ENCODE data around the gene RNF220.

RNF220 gene

DNA sequence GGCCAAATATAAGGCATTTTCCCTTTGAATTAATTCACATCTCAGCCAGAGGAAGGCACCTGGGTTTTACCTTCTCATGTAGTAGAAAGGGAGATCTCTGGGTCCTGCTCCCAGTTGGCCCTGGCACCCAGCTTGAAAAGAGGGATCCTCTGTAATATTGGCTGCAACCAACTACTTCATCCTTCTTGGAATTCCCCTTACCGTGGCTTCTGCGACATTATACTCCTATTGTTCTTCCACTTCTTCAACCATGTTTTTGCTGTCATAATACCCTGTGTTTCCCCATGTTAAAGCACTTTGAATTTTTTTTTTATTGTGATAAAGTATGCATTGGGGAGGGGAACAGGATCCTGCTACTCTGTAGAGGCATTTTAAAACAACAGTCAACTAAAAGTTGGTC is 26.8 kb downstream of the RNF220 start:
- DNase-seq (ENCODE audit: low read depth in 2 of 2): no peak

DNA sequence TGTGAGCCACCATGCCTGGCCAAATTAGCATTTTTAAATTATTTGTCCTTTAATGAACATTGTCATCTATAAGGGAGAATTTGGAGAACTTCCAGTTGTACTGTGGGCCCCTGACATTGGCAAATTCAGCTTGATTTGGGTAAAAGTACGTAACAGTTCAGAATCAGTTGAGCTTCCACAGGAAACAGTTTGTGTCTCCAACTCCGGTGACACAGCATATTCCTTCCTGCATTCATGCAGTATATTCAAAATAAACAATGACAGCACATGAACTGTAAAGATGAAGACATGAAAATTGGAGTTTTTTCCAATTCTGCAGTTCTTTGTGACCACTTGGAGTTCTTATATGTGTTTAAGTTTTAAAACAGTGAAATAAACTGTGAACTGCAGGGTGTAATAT is 28.2 kb downstream of the RNF220 start:
- no peak for DNase-seq (ENCODE audit: low read depth in 2 of 2)

DNA sequence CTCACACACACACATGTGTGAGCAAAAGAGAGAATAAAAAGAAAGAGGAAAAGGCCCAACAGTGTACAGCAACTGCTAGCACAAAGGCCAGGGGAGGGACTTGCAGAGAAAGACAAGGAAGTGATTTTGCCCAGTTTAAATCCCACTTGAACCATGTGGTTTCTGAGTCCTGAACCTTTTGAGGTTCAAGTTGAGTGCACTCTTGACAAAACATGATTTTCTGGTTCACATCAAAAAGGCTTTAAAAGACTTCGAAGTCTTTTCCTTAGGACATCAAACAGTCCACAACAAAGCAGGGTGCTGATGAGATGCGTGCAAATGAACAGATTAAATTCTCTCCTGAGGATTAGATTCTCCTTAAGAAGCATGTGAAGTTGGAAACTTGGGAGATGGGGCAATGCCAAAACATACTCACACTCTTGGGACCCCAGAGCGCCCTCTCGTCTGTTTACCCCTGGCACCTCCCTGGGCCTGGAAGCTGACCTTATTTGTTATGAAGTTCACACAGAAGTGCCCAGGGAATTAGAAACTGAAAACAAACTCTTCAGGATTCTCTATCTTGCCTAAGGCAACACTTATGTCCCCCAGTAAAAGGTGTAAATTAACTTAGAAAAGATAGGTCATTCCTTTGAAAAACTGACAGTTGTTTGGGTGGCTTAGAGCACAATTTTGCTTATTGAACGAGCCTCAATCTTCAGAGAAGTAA is 31.5 kb downstream of the RNF220 start:
- DNase-seq (ENCODE audit: low read depth in 2 of 2): no peak

DNA sequence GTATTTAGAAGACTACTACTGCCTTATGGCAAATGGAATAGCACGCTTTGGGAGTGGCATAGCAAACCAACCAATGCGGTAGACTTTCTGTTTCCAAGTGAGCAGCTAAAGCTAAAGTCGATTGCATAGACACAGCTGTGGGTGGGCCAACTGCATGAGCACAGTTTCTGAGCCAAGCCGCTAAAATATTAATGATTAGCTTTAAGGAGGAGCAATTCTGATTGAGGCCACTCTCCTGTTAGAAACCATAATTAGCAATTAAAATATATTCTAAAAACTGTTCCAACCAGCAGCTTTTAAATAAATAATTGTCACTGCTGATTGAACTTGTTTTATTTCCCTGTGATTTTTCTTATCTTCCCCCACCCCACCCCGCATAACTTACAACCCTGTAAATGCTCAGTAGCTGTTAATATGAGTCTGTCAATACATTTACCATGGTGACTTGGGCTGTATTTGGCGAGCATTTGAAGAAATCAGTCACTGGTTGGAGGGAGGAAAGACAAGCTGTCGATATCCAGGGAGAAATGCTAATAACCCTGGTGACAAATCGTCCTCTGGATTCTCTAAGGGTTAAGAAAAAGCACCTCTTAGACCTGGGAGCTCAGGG is 32.2 kb downstream of the RNF220 start:
- DNase-seq (ENCODE audit: low read depth in 2 of 2): no peak

DNA sequence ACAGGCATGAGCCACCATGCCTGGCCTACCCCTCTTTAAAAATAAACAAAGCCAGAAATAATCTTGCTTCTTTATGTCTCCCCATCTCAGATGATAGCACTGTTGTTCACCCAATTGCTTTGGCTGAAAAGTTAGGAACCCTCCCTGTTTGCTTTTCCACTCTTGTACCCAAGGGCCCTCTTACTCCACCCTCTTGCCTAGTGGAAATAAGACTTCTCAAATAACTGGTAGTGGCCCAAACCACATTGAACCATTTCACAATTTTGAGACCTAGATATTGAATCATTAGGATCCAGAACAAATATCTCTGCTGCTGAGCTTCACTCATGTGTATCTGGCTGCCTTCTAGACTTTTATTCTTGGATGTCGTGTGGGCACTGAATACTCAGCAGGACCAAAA is 37.7 kb downstream of the RNF220 start:
- DNase-seq (ENCODE audit: low read depth in 2 of 2): no peak

DNA sequence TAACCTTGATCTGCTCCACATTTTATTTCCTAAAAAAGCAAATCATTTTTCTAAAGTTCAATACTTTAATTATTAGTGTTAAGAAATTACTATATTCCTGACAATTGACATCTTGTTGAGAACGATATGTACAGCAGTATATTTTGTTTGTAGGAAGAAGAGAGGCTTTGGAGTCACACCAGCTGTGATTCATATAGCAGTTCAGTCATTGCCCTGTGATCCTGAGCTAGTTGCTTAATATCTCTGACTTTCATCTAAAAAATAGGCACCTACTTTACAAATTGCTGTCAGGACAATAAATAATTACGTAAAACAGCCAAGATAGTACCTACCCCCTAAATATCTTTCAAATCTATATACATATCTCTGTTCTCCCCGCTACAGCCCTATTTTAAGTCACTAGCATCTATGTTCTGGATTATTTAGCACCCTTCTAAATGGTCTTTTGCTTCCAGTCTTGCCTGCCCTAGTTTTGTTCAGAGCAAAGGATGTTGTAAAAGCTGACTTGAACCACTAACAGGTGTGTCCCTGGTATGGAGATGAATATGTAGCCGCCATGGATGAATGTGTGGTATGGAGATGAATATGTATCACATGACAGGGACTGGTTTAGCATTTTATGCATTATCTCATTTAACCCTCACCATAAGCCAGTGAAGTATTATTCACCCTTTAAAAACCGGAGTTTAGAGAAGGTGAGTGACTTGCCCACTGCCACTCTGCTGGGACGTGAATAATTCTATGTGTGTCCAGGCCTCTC is 42.2 kb downstream of the RNF220 start:
- DNase-seq (ENCODE audit: low read depth in 2 of 2): no peak

DNA sequence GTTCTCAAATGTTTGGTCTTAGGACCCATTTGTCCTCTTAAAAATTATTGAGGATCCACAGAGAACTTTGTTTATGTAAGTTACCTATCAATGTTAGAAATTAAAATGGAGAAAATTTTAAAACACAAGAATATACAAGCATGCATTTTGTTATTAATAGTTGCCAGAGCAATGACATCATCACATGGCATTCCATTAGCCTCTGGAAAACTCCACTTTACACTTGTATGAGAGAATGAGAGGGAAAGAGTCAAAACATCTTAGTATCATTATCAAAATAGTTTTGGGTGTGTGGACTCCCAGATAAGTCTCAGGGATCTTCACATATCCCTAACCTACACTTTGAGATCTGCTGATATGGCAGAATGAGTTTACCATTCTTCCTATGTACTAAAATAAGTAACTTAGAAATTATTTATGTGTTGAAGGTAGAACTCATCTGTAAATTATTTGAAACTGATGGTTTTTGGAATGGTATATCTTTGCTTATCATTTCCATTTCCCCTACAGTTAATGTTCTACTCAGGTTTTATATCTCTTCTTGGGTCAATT is 48.8 kb downstream of the RNF220 start:
- DNase-seq (ENCODE audit: low read depth in 2 of 2): no peak

DNA sequence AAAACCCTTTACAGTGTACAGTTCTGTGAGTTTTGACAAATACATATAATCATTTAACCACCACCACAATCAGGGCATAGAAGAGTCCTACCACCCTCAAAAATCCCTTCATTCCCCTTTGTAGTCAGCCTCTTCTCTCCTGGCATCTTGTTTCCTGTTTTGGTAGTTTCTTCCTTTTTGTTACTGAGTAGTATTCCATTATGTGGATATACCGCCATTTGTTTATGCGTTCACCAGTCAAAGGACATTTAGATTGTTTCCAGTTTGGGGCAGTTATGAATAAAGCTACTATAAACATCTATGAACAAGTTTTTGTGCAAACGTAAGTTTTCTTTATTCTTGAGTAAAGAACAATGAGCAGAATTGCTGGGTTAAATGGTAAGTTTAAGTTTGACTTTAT is 49.6 kb downstream of the RNF220 start:
- no peak for DNase-seq (ENCODE audit: low read depth in 2 of 2)

DNA sequence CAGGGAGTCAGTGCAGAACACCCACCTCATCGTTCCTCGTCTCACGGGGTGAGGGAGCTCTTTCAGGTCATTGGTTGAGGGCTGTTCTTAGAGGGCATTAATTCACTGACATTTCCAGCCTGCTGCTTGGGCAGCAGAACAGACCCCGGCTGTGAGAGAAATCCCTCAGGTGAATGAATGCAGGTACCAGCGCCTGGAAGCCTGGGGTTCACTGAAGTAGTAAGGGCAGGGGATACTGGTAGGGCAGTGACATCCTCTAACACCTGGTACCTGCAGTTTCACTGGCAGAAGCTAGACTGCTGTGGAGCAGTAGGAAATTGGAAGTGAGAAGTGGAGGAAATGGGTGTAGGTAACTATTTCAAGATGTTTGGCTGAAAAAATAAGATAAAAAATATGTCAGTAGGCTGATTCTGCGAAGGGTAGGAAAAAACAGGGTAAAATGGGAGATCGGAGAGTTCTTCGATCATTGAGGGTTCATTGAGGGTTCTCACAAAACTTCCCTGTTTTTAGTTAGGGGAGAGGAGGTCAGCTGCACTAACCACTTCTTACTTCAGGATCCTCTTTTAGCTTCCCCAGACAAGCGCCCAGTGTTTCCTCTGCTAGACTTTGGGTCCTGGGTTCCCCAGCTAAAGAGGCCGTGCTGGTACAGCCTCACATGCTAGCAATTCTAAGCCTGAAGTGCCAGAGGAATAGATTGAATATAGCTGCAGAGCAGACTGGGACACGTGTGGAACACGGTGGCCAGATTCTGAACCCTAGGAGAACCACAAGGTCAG is 55.2 kb downstream of the RNF220 start:
- DNase-seq (ENCODE audit: low read depth in 2 of 2): no peak

DNA sequence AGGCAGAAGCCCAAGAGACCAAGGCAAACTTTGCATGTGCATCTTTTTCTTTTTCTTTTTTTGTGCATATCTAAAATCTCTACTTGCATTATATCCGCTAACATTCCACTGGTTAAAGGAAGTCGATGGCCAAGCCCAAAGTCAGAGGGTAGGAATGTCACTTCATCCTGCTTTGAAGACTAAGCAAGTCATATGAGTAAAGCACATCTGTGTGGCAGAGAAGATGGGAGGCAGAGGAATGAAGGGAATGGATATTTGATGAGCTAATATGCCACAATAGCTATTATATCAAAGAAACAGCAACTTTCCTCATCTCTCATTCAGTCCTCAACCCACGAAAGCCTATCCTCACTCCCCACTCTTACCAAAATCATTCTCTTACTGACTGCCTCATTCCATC is 59.3 kb downstream of the RNF220 start:
- no peak for DNase-seq (ENCODE audit: low read depth in 2 of 2)

DNA sequence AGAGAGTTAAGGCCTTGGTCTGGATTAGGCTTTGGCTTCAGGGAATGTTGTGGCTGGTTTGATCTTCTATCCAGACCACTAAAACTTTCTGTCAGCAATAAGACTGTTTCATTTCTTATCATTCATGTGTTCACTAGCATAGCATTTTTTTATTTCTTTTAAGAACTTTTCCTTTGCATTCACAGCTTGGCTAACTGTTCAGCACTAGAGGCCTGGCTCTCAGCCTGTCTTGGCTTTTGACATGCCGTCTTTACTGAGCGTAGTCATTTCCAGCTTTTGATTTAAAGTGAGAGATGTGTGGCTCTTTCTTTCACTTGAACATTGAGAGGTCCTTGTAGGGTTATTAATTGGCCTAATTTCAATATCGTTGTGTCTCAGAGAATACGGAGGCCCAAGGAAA is 62.5 kb downstream of the RNF220 start:
- no peak for DNase-seq (ENCODE audit: low read depth in 2 of 2)

DNA sequence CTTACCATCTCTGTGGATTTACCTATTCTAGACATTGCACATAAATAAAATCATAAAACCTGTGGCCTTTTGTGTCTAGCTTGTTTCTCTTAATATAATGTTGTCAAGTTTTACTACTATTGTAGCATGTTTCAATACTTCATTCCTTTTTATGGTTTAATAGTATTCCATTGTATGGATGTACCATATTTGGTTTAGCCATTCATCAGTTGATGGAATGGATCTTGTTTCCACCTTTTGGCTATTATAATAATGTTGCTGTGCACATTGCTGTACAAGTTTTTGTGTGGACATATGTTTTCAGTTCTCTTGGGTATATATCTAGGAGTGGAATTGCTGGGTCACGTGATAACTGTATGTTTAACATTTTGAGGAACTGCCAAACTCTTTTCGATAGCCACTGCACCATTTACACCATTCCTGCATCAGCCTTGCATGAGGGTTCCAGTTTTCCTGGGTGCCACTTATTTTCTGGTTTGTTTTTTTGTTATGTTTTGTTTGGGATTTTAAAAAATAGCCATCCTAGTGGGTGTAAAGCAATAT is 66.9 kb downstream of the RNF220 start:
- DNase-seq (ENCODE audit: low read depth in 2 of 2): no peak

DNA sequence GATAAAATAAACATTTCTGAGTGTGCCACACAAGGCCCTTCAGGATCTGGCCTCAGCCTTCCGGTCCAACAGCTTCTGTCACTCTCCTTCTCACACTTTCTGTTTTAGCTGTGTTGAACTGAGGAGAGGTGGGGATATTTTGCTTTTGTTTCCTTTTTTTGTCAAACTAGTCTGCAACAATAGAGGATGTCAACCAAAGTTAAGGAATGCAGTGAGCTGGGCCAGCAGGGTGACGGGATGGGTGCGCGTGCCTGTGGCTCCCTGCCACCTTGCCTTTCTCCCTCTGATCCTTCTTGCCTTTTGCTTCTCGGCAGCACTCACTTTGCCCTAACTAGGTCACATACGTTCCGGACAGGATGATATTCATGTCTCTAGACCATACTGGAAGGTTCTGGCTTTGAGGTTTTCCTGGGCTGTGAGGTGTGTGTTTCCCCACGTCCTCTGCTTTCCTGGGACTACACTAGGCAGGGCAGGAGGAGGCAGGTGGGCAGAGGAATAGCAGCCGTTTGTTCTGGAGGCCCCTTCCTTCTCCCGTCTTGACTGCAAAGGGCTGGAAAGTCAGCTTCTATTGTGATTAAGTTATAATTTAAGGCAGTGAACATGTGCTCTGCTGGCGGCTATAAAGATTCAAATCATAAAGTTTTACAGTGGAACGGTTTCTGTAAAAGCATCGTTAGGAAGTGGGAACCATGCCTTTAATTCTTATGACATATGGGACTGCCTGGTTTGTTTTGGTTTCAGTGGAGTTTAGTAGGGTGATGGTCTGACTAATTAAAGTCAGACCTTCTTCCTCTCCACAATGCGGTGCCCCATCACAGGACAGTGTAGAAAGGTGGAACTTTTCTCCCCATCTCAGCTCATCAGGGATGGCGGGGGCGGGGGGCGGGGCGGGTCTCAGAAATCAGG is 67.8 kb downstream of the RNF220 start:
- no peak for DNase-seq (ENCODE audit: low read depth in 2 of 2)

DNA sequence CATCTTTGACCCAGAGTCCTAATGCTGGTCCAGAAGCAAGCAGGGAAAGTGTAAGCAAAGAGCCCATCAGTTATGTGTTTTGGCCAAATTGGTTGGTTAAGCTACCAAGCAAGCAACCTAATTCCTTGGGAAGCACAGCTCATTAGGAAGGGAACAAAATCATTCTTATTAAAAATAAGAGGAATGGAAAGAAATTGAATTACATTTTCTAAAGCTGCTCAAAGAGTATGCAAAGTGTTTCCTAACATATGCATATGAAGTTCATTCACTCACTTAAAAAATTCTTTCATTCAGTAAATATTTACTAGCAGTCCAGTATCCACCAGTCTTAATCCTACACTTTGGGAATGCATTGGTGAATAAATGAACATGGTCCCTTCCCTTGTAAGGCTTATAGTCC is 71.8 kb downstream of the RNF220 start:
- DNase-seq (ENCODE audit: low read depth in 2 of 2): no peak

DNA sequence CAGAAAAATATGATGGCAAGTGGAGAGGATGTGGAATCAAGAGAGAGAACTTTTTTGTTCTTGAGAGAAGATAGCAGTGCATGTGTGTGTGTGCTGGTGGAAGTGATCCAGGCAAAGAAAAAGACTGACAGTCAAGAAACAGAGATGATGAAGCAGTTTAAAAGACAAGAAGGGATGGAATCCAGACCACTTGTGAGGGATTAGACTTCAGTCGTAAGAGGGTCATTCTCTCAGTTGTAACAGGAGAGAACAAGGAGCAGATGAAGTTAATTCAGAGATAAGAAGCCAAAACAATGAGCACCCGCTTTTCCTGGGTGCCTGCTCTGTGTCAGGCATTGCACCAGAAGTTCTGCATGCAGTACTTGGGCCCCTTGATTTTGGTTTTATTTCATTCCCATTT is 76.6 kb downstream of the RNF220 start:
- DNase-seq (ENCODE audit: low read depth in 2 of 2): no peak

DNA sequence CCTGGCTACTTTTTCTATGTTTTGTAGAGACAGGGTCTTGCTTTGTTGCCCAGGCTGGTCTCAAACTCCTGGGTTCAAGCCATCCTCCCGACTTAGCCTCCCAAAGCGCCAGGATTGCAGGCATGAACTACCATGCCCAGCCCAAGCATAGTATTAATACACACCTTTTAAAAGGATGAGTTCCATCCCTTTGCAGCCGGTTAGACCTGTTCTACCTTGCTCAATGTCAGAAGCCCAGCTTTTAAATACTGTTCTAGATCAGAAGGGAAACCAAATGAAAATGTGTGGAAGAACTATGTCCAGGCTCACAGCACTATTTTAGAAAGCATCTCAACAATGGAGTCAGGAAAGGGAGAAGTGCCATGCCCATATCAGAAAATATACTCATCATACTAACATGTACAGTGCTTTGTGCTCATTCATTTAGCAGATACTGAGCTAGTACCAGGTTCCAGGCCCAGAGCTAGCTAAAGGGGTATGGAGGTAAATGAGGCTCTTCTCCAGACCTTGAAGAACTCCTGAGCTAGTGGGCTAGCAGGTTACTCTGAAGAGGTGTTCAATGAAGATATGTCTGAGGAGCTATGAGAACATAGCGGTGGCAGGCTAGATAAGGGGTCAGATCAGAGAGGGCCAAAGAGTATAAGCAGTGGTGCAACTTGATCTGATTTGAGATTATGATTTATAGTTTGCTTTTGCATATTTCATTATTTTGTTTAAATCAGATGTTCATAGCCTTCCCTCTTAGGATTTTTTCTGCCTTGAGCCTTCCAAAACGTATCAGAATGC is 78.2 kb downstream of the RNF220 start:
- DNase-seq (ENCODE audit: low read depth in 2 of 2): no peak

DNA sequence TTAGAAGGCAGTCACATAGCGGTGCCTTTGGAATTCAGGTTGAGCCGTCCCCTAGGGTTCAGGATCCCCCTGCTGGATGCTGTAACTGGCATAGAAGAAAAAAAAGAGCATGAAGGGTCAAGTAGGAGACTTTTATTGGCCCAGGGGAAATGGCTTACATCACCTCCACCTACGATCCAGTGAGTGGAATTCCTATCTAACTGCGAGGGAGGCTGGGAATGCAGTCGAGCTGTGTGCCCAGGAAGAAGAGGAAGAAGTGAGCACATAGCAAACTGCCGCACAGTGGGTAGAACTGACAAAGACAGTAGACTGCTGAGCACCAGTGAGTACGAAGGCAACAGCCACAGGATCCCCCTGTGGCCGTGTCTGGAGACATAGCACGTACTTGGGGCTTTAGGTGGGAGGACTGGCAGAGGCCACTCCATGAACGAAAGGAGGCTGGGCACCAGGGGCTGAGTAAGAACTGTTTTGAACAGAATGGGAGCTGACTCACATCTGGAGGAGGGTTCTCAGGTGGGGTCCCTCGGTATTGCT is 79.2 kb downstream of the RNF220 start:
- DNase-seq (ENCODE audit: low read depth in 2 of 2): no peak

DNA sequence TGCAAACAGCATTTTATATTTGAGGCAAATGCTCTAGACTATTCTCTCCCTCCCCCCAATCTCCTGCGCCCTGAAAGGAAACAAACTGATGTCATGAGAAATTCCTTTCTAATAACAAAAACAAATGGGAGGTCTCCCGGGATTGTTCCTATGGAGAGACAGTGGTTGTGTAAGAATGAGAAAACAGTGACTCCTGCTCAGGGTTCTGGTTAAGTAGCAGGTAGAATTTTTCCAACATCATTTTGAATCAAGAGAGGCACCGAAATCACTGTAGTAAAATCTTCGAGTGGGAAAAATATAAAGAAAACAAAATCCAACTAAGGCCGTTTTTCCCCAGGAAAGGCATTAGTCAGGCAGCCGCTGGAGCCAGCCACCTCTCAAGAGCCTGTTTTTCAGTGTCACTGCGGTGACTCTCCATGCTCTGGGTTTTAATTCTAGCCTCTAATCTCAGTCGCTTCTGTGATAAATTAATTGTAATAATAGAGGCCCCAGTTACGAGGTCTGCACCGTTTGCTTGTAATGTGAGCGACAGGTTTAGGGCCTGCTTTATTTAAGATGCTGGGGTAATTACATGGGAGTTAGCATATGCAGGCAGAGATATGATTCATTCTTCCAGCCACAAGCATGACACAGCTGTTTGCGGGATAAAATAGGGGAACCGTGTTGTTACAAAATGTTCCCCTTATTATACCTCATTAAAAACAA is 80.3 kb downstream of the RNF220 start:
- no peak for DNase-seq (ENCODE audit: low read depth in 2 of 2)

DNA sequence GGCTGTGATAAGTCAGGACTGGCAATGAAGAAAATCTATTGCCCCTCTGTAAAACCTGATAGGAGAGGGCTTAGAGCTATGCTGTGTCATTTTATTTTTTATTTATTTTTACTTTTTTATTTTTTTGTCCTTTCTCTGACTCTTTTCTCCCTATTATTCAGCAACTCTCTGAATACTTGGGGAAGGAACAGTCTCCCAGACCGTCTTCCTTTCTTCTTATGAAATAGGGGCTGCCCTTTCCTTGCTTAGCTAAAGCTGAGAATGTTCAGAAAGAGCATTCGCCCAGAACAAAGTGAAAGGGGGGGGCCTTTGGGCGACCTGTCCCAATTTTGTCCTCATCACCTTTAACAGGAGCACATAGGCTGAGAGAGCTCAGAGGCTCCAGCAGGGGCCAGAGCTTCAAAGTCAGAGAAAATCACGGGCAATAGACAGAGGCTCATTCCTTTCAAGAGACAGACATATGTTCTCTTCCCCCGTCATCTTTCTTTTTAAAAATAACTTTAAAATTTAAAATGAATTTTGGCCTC is 80.9 kb downstream of the RNF220 start:
- no peak for DNase-seq (ENCODE audit: low read depth in 2 of 2)
